SK-N-SH treated with all-trans-retinoic acid at 6 μM for 48 hours (cell line): ENCODE data around the gene LRRC8E.

ENCODE experiments used
- ATAC-seq: fragments of 200-7000 bp; cut with Tn5 transposase; 3 replicates; pipeline ENCODE4 v1.9.1; 2020; ENCODE audit warnings: mild to moderate bottlenecking, moderate library complexity
- ARNTL ChIP-seq: fragments of 450-650 bp; formaldehyde crosslinking; IDR thresholded peaks from 2 replicates; pipeline ENCODE4 v1.5.0; 2020; ENCODE audit warnings: low read depth, mild to moderate bottlenecking, moderate library complexity, borderline replicate concordance
- BACH2 ChIP-seq: fragments of 250-450 bp; sonication (Bioruptor Pico); IDR thresholded peaks from 2 replicates; pipeline ENCODE4 v1.9.0; 2021; ENCODE audit warnings: mild to moderate bottlenecking, borderline replicate concordance
- CSRNP3 ChIP-seq: fragments of 250-450 bp; sonication (Bioruptor Pico); IDR thresholded peaks from 2 replicates; pipeline ENCODE4 v1.5.1; 2021; ENCODE audit warnings: mild to moderate bottlenecking, moderate library complexity
- ESRRG ChIP-seq: fragments of 250-450 bp; sonication (Bioruptor Pico); IDR thresholded peaks from 2 replicates; pipeline ENCODE4 v1.6.1; 2021; ENCODE audit warnings: mild to moderate bottlenecking
- GLIS3 ChIP-seq: fragments of 250-450 bp; sonication (Bioruptor Pico); IDR thresholded peaks from 2 replicates; pipeline ENCODE4 v1.5.0; 2020; ENCODE audit warnings: mild to moderate bottlenecking, moderate library complexity
- ISL1 ChIP-seq: fragments of 250-450 bp; sonication (Bioruptor Pico); IDR thresholded peaks from 2 replicates; pipeline ENCODE4 v2.1.2; 2022; ENCODE audit warnings: mild to moderate bottlenecking, moderate library complexity
- OSR1 ChIP-seq: fragments of 250-450 bp; sonication (Bioruptor Pico); IDR thresholded peaks from 2 replicates; pipeline ENCODE4 v1.8.0; 2022; ENCODE audit warnings: moderate library complexity, mild to moderate bottlenecking, inconsistent platforms
- PPARA ChIP-seq: fragments of 250-450 bp; sonication (Bioruptor Pico); IDR thresholded peaks from 2 replicates; pipeline ENCODE4 v1.5.0; 2020; ENCODE audit warnings: mild to moderate bottlenecking, borderline replicate concordance
- RARB ChIP-seq: fragments of 250-450 bp; sonication (Bioruptor Pico); IDR thresholded peaks from 2 replicates; pipeline ENCODE4 v1.8.0; 2021; ENCODE audit warnings: mild to moderate bottlenecking, moderate library complexity
- SNAI2 ChIP-seq: fragments of 250-450 bp; sonication (Bioruptor Pico); IDR thresholded peaks from 2 replicates; pipeline ENCODE4 v1.5.0; 2020; ENCODE audit warnings: mild to moderate bottlenecking, moderate library complexity
- TCF4 ChIP-seq: fragments of 250-450 bp; sonication (Bioruptor Pico); IDR thresholded peaks from 2 replicates; pipeline ENCODE4 v1.8.0; 2021; ENCODE audit warnings: mild to moderate bottlenecking, moderate library complexity, borderline replicate concordance
- TOX ChIP-seq: fragments of 250-450 bp; sonication (Bioruptor Pico); IDR thresholded peaks from 2 replicates; pipeline ENCODE4 v1.8.0; 2021; ENCODE audit warnings: mild to moderate bottlenecking, moderate library complexity, borderline replicate concordance
- ZC3H10 ChIP-seq: fragments of 250-450 bp; sonication (Bioruptor Pico); IDR thresholded peaks from 2 replicates; pipeline ENCODE4 v1.5.1; 2021; ENCODE audit warnings: mild to moderate bottlenecking, moderate library complexity
- ZFP3 ChIP-seq: fragments of 250-450 bp; sonication (Bioruptor Pico); IDR thresholded peaks from 2 replicates; pipeline ENCODE4 v1.5.0; 2020; ENCODE audit warnings: mild to moderate bottlenecking, moderate library complexity
- ZNF565 ChIP-seq: fragments of 450-650 bp; formaldehyde crosslinking; conservative IDR thresholded peaks from 2 replicates; pipeline ENCODE4 v1.5.0; 2020; ENCODE audit warnings: low read depth, mild to moderate bottlenecking, moderate library complexity
- ZNF70 ChIP-seq: fragments of 450-650 bp; formaldehyde crosslinking; IDR thresholded peaks from 2 replicates; pipeline ENCODE4 v1.5.0; 2020; ENCODE audit warnings: mild to moderate bottlenecking, moderate library complexity
- ZNF8 ChIP-seq: fragments of 450-650 bp; formaldehyde crosslinking; IDR thresholded peaks from 2 replicates; pipeline ENCODE4 v1.5.0; 2020; ENCODE audit warnings: mild to moderate bottlenecking, moderate library complexity
- TF ChIP-seq, protein P1 (sequence below): fragments of 250-450 bp; sonication (Bioruptor Pico); IDR thresholded peaks from 2 replicates; pipeline ENCODE4 v1.8.0; 2020; ENCODE audit warnings: mild to moderate bottlenecking, moderate library complexity, borderline replicate concordance
- TF ChIP-seq, protein P2 (sequence below): fragments of 250-450 bp; sonication (Bioruptor Pico); IDR thresholded peaks from 2 replicates; pipeline ENCODE4 v1.8.0; 2021; ENCODE audit warnings: low read depth, mild to moderate bottlenecking, moderate library complexity, borderline replicate concordance
- TF ChIP-seq, protein P3 (sequence below): fragments of 250-450 bp; sonication (Bioruptor Pico); IDR thresholded peaks from 2 replicates; pipeline ENCODE4 v1.5.1; 2020; ENCODE audit warnings: low read depth, mild to moderate bottlenecking, moderate library complexity

Gene LRRC8E

DNA sequence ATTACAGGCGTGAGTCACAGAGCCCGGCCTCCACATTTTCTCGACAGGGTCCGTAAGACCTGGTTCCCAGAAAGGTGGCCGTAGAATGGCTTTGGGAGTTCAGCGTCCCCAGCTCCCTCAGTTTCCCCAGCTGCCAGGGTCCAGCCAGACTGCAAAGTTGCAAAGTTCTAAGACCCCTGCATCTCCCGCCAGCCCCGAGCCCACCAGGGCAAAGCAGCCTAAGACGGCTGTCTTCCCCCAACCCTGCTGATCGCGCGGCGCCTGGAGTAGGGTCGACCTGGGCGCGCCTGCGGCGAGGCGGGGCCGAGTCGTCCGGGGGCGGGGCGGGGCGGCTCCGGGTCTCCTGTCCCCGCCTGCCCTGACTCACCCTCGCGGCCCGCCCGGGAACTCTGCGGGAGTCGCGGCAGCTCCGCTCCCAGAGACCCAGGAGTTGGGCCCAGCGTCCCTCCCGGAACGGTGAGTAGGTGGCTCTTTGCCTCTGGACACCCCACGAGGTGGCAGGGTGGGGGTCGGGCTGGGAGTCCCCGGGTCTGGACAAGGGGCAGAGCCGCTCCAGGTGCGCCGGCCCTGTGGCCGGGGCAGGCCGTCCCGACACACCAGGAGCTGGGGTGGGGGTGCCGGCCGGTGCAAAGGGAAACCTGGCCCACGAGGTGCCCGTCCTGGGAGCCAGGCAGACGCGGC, at the start of gene LRRC8E:
Gene LRRC8E, plus strand, starts transcription at position 366 of the 681 bp plus-strand sequence. CDS start 7,094 bp downstream, outside the sequence.
- ATAC-seq: no peak
- TF ChIP-seq, protein P1, sequence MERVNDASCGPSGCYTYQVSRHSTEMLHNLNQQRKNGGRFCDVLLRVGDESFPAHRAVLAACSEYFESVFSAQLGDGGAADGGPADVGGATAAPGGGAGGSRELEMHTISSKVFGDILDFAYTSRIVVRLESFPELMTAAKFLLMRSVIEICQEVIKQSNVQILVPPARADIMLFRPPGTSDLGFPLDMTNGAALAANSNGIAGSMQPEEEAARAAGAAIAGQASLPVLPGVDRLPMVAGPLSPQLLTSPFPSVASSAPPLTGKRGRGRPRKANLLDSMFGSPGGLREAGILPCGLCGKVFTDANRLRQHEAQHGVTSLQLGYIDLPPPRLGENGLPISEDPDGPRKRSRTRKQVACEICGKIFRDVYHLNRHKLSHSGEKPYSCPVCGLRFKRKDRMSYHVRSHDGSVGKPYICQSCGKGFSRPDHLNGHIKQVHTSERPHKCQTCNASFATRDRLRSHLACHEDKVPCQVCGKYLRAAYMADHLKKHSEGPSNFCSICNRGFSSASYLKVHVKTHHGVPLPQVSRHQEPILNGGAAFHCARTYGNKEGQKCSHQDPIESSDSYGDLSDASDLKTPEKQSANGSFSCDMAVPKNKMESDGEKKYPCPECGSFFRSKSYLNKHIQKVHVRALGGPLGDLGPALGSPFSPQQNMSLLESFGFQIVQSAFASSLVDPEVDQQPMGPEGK (CRISPR knock-in tag): no peak
- no peak for TF ChIP-seq RARB (CRISPR knock-in tag)
- TF ChIP-seq TCF4: no peak
- TF ChIP-seq ISL1 (CRISPR knock-in tag): no peak
- TF ChIP-seq BACH2 (CRISPR knock-in tag): no peak
- TF ChIP-seq ZNF565 (CRISPR knock-in tag): no peak
- TF ChIP-seq GLIS3 (CRISPR knock-in tag): no peak
- TF ChIP-seq SNAI2 (CRISPR knock-in tag): no peak
- TF ChIP-seq ESRRG (CRISPR knock-in tag): no peak
- no peak for TF ChIP-seq CSRNP3 (CRISPR knock-in tag)
- TF ChIP-seq, protein P2, sequence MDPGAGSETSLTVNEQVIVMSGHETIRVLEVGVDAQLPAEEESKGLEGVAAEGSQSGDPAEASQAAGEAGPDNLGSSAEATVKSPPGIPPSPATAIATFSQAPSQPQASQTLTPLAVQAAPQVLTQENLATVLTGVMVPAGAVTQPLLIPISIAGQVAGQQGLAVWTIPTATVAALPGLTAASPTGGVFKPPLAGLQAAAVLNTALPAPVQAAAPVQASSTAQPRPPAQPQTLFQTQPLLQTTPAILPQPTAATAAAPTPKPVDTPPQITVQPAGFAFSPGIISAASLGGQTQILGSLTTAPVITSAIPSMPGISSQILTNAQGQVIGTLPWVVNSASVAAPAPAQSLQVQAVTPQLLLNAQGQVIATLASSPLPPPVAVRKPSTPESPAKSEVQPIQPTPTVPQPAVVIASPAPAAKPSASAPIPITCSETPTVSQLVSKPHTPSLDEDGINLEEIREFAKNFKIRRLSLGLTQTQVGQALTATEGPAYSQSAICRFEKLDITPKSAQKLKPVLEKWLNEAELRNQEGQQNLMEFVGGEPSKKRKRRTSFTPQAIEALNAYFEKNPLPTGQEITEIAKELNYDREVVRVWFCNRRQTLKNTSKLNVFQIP (CRISPR knock-in tag): no peak
- no peak for TF ChIP-seq ZNF8 (CRISPR knock-in tag)
- TF ChIP-seq ZC3H10: no peak
- no peak for TF ChIP-seq PPARA

DNA sequence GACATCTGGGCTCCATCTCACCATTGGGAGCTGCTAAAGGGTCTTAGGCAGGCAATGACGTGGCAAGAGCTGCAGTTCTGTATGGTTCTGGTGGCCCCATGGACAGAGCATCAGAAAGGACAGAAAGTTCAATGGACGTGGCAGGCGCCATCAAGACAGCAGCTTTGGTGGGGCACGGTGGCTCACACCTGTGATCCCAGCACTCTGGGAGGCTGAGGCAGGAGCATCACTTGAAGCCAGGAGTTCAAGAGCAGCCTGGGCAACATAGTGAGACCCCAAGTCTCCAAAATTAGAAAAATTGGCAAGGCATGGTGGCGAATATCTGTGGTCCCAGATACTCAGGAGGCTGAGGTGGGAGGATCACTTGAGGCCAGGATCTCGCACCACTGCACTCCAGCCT, 48.8 kb upstream of the LRRC8E start:
- no peak for ATAC-seq
- TF ChIP-seq ZNF8 (CRISPR knock-in tag) (no peak), PPARA (no peak), ZC3H10 (no peak), SNAI2 (CRISPR knock-in tag) (no peak), CSRNP3 (CRISPR knock-in tag) (no peak), TOX (CRISPR knock-in tag) (no peak), BACH2 (CRISPR knock-in tag) (no peak), RARB (CRISPR knock-in tag) (no peak), ISL1 (CRISPR knock-in tag) (no peak), ARNTL (CRISPR knock-in tag) (no peak), TCF4 (no peak), ZFP3 (CRISPR knock-in tag) (no peak), OSR1 (no peak), ZNF70 (CRISPR knock-in tag) (no peak)
- TF ChIP-seq, protein P3, sequence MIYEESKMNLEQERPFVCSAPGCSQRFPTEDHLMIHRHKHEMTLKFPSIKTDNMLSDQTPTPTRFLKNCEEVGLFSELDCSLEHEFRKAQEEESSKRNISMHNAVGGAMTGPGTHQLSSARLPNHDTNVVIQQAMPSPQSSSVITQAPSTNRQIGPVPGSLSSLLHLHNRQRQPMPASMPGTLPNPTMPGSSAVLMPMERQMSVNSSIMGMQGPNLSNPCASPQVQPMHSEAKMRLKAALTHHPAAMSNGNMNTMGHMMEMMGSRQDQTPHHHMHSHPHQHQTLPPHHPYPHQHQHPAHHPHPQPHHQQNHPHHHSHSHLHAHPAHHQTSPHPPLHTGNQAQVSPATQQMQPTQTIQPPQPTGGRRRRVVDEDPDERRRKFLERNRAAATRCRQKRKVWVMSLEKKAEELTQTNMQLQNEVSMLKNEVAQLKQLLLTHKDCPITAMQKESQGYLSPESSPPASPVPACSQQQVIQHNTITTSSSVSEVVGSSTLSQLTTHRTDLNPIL (CRISPR knock-in tag): no peak
- TF ChIP-seq, protein P2 (CRISPR knock-in tag): no peak
- TF ChIP-seq, all 23 proteins: peak for 0

DNA sequence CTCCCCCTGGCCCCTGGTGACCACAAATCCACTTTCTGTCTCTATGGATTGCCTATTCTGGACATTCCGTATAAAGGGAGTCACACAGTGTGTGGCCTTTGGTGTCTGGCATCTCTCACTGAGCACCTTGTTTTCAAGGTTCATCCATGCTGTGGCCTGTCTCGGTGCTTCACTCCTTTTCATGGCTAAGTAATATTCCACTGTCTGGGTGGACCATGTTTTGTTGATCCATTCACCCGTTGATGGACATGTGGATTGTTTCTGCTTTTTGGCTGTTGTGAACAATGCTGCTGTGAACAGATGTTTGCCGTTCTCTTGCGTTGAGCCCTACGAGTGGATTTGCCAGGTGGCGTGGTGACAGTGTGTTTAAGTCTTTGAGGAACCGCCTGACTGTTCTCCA, 47.7 kb upstream of the LRRC8E start:
- ATAC-seq: no peak
- TF ChIP-seq, protein P3 (CRISPR knock-in tag): no peak
- TF ChIP-seq TOX (CRISPR knock-in tag): no peak
- no peak for TF ChIP-seq RARB (CRISPR knock-in tag)
- TF ChIP-seq, all 23 proteins: peak for 0
